GM18508 (cell line): ENCODE measurements around the gene IL21R.

Source experiments
- ATAC-seq: cut with Tn5 transposase; IDR thresholded peaks from one replicate; pipeline ENCODE4 v1.9.1; 2021; ENCODE audit warnings: moderate number of reproducible peaks; ENCODE audit not compliant: insufficient read depth, unreplicated experiment

IL21R gene

GRCh38 chr16:27480761-27481160 lies 78.8 kb downstream of the IL21R start:
- no peak for ATAC-seq

GRCh38 chr16:27481282-27481934 lies 79.4 kb downstream of the IL21R start:
- ATAC-seq: no peak

- ATAC-seq: no peak
Observed at GRCh38 chr16:27482397-27483087, 80.6 kb downstream of the IL21R start.

GRCh38 chr16:27483088-27483437 lies 81.1 kb downstream of the IL21R start:
- ATAC-seq: no peak

- ATAC-seq: no peak
Observed at GRCh38 chr16:27483624-27484023, 81.7 kb downstream of the IL21R start.

- no peak for ATAC-seq
Observed at GRCh38 chr16:27485126-27485525, 83.2 kb downstream of the IL21R start.

GRCh38 chr16:27485811-27486210 lies 83.8 kb downstream of the IL21R start:
- no peak for ATAC-seq

- ATAC-seq: no peak
Observed at GRCh38 chr16:27486344-27486743, 84.4 kb downstream of the IL21R start.

GRCh38 chr16:27486760-27487159 lies 84.8 kb downstream of the IL21R start:
- ATAC-seq: no peak

GRCh38 chr16:27489421-27489820 lies 87.4 kb downstream of the IL21R start:
- no peak for ATAC-seq

GRCh38 chr16:27489906-27490305 lies 87.9 kb downstream of the IL21R start:
- no peak for ATAC-seq

- ATAC-seq: no peak
Observed at GRCh38 chr16:27491894-27492587, 90.1 kb downstream of the IL21R start.

GRCh38 chr16:27492588-27492979 lies 90.6 kb downstream of the IL21R start:
- ATAC-seq: no peak

GRCh38 chr16:27495191-27495590 lies 93.2 kb downstream of the IL21R start:
- ATAC-seq: no peak

- no peak for ATAC-seq
Observed at GRCh38 chr16:27498031-27498825, 96.3 kb downstream of the IL21R start.

- ATAC-seq: no peak
Observed at GRCh38 chr16:27498916-27499658, 97.1 kb downstream of the IL21R start.

GRCh38 chr16:27499659-27500055 lies 97.7 kb downstream of the IL21R start:
- no peak for ATAC-seq

GRCh38 chr16:27500801-27501200 lies 98.8 kb downstream of the IL21R start:
- no peak for ATAC-seq
